Heart left ventricle (tissue), 16 donors: ENCODE measurements around the gene RET. TPM values are rescaled to one million over a fixed set of nuclear protein-coding genes. Genes with fewer than 3 reads are reported as not detected.

Source experiments
- ATAC-seq, 4 donors: fragments of 200-7000 bp; cut with Tn5 transposase; one replicate each; pipeline ENCODE4 v1.9.1; 2020 to 2022; ENCODE audit warnings: moderate library complexity in 4 of 4, mild to moderate bottlenecking in 3 of 4, moderate number of reproducible peaks in 1 of 4
- DNase-seq, 5 donors: peaks; one replicate each; pipeline ENCODE4 v3.0.0-alpha.2; 2020
- H3K27ac ChIP-seq, 12 donors: fragments of 200-600 bp; sonication (generic) in 4 of 12; one replicate each; pipeline versions ENCODE4 v1.5.0 to v1.8.0; 2016 to 2022; ENCODE audit warnings: mild to moderate bottlenecking in 2 of 12
- H3K27me3 ChIP-seq, 9 donors: fragments of 200-600 bp; sonication (generic) in 2 of 9; one replicate each; pipeline versions ENCODE4 v1.5.1 to v1.8.0; 2016 to 2022; ENCODE audit warnings: mild to moderate bottlenecking in 3 of 9
- H3K36me3 ChIP-seq, 9 donors: fragments of 200-600 bp; sonication (generic) in 2 of 9; one replicate each; pipeline versions ENCODE4 v1.5.0 to v1.8.0; 2018 to 2022; ENCODE audit warnings: mild to moderate bottlenecking in 2 of 9
- H3K4me1 ChIP-seq, 12 donors: fragments of 200-600 bp; sonication (generic) in 4 of 12; one replicate each; pipeline versions ENCODE4 v1.5.0 to v1.8.0; 2016 to 2022; ENCODE audit warnings: mild to moderate bottlenecking in 3 of 12
- H3K4me3 ChIP-seq, 12 donors: fragments of 200-600 bp; sonication (generic) in 4 of 12; one replicate each; pipeline versions ENCODE4 v1.5.0 to v1.8.0; 2017 to 2022; ENCODE audit warnings: mild to moderate bottlenecking in 9 of 12, moderate library complexity in 4 of 12
- H3K9me3 ChIP-seq, 12 donors: fragments of 200-600 bp; sonication (generic) in 4 of 12; one replicate each; pipeline versions ENCODE4 v1.5.0 to v1.8.0; 2016 to 2022; ENCODE audit warnings: mild to moderate bottlenecking in 1 of 12
- CTCF ChIP-seq, 12 donors: fragments of 200-600 bp; sonication (generic) in 4 of 12; IDR thresholded peaks; one replicate each; pipeline versions ENCODE4 v1.5.0 to v1.8.0; 2018 to 2022; ENCODE audit warnings: antibody characterized with exemption in 12 of 12, mild to moderate bottlenecking in 5 of 12
- POLR2A ChIP-seq, 2 donors: fragments of 450-650 bp; IDR thresholded peaks; one replicate each; pipeline ENCODE4 v1.6.1; 2017; ENCODE audit warnings: antibody characterized with exemption in 2 of 2, mild to moderate bottlenecking in 2 of 2, moderate library complexity in 2 of 2
- WGBS, 4 donors: extraction: QIAGEN DNeasy Blood & Tissue Kit in 2 of 4; methylation state at CpG; one replicate each; pipeline versions ENCODE4 v1.1.5 to v1.1.7; 2013 to 2018; 5-methylcytosine and 5-hydroxymethylcytosine counted together
- intact Hi-C, 10 donors: fragments of 100-400 bp; cut with DNase I; formaldehyde crosslinking; loops; one replicate each; pipeline versions ENCODE4 v1.11.1 to v1.14.2; 2022
- polyA plus RNA-seq, 2 donors: library from polyadenylated mRNA; stranded (reverse); fragments of 200-250 nt; gene quantifications; one replicate each; pipeline ENCODE4 v1.2.3, GENCODE V29; 2013
- total RNA-seq, 9 donors: library from RNA; depleted of rRNA in 2 of 9; stranded (reverse); fragments of >200 nt in 2 of 9; fragmentation: NEBNext Ultra II Directional in 3 of 9; extraction: Animal tissue kit (Norgen Biotek cat#: 25700) in 3 of 9; gene quantifications; one replicate each; pipeline versions ENCODE4 v1.1.0 to v1.2.4, GENCODE V29; 2016 to 2023
- donor health status: ischemic (EF 13 %, LVEDD 7.1; RV severe dilation, severe dysfunction).
- donor health status: healthy with polysubstance abuse.
- donor health status: DM: no; HTN: yes; CAD: no.
- donor health status: DM: no; HTN: no; CAD: no.
- donor health status: ischemic (EF 25% LVEDD 6.9; RV normal size, moderate dysfunction).
- donor health status: ischemic (EF 25% LVEDD 5.7; RV mildly dilated, moderate dysfunction).
- donor health status: healthy.
- donor health status: DM: yes; HTN: yes; CAD: no.
- donor health status: ischemic (EF 35%, LVEDD 5.7; RV mildly dilated, moderate dysfunction).
- donor health status: nonischemic (EF 11% LVEDD 7.7; RV severe dilation, severe dysfunction).
- donor health status: DM: yes; HTN: yes; CAD: no.
- donor health status: PGD.
- donor health status: ischemic (EF 29% LVEDD 5.4; RV normal size, mild dysfunction).
- donor health status: nonischemic (EF 23%, LVEDD 6.1; RV moderate dilation, normal function).

Gene RET
- total and polyA plus RNA-seq, 11 donors, result 0.12 to 3.3 (median 0.66) TPM

DNA sequence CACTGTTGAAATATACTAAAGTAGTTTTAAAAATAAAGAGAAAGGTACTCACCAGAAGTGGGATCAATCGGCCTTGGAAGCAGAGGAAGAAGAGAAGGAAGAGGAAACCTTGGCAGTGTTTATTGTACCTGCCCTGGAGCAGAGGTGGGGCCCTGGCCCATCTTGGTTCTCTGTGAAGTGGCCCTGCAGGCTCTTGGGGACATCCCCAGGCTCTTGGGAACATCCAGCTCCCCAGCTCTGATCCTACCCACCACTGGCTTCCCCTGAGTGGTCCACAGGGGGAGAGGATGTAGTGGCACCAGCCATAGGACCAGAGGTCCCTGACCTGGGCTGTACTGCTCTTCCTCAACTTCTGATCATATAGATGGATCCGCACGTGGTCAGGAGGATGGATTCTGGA lies 22.3 kb upstream of the RET start:
- no peak for ATAC-seq
- intact Hi-C loops, result no loop called here
- Histone ChIP-seq H3K27ac (no peak overlapping the region), H3K27me3 (peaks cover 0 to 29% (median 0%) of the 10 kb centered on the region in 9 donors), H3K36me3 (no peaks in the 10 kb centered on the region), H3K9me3 (no peaks in the 10 kb centered on the region), H3K4me1 (no peaks in the 10 kb centered on the region), H3K4me3 (no peak overlapping the region)
- 83 to 90% (median 86%) methylated on average over 3 of the region's 3 CpGs for WGBS, 4 donors
- no peak for TF ChIP-seq POLR2A (IDR thresholded peaks at IDR 0.05)
- no peak for TF ChIP-seq CTCF (IDR thresholded peaks at IDR 0.05)
- peak in 2 of 5 donors; percentile 2 to 26 for DNase-seq

GRCh38 chr10:43055217-43055616 lies 21.7 kb upstream of the RET start:
- ATAC-seq, result no peak

DNA sequence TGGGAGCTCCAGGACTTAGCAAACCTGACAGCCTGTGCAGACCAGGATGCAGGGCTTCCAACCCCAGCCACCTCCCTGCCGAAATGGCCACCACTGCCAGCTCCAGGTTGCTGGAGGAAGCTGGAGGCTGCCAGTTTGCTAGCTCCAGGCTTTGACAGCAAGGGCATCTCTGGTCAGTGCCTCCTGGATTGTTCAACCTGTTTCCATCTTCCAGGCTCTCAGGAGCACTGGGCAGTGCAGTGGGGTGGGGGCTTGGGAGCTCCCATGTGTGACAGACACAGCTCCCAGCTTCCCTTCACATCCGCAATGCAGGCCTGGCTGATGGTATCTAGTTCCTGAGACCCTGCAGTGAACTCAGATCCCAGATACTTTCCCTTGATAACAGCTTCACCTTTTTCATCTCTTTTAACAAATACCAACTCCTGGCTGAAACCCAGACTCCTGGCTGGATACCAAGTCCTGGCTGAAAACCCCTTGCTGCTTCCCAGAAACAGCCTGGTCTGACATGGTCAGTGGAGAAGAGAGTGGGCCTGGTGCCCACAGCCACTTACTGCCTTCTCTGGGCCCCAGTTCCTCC lies 20.8 kb upstream of the RET start:
- TF ChIP-seq CTCF (IDR thresholded peaks at IDR 0.05) (no peak), POLR2A (IDR thresholded peaks at IDR 0.05) (no peak)
- peak in 3 of 5 donors; percentile 13 to 48 (median 23) for DNase-seq
- WGBS, 4 donors, result 65 to 77% (median 71%) methylated on average over 1 to 2 of the region's 2 CpGs

More at GRCh38 chr10:43055217-43055616, 21.7 kb upstream of the RET start:
- intact Hi-C loops, result no loop called here
- 76 to 81% (median 80%) methylated on average over 3 of the region's 3 CpGs for WGBS, 4 donors
- DNase-seq, result peak in 2 of 5 donors; percentile 4 to 11
- no peak for TF ChIP-seq POLR2A (IDR thresholded peaks at IDR 0.05)
- Histone ChIP-seq H3K27ac (no peak overlapping the region), H3K9me3 (no peaks in the 10 kb centered on the region), H3K27me3 (peaks cover 0 to 32% (median 0%) of the 10 kb centered on the region in 9 donors), H3K4me3 (no peak overlapping the region), H3K4me1 (peaks cover 0 to 3% (median 0%) of the 10 kb centered on the region in 12 donors), H3K36me3 (no peaks in the 10 kb centered on the region)

DNA sequence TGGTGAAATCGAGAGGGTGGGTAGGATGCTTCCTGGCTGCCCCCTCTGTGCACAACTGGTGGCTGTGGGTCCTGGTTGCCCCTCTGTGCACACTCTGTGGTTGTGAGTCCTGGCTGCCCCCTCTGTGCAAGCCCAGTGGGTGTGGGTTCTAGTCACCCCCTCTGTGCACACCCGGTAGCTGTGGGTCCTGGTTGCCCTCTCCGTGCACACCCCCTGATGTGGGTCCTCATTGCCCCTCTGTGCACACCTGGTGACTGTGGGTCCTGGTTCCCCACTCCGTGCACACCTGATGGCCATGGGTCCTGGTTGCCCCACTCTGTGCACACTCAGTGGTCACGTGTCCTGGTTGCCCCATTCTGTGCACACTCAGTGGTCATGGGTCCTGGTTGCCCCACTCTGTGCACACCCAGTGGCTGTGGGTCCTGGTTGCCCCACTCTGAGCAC lies 20.3 kb upstream of the RET start:
- Histone ChIP-seq H3K36me3 (no peaks in the 10 kb centered on the region), H3K4me1 (peaks cover 0 to 7% (median 0%) of the 10 kb centered on the region in 12 donors), H3K27ac (no peak overlapping the region), H3K9me3 (no peaks in the 10 kb centered on the region), H3K4me3 (no peak overlapping the region), H3K27me3 (peaks cover 0 to 33% (median 0%) of the 10 kb centered on the region in 9 donors)
- WGBS, 4 donors, result 73 to 100% (median 79%) methylated on average over 3 to 5 of the region's 5 CpGs
- intact Hi-C loops, result no loop called here
- DNase-seq, result peak in 3 of 5 donors; percentile 5 to 38 (median 9)
- TF ChIP-seq CTCF (IDR thresholded peaks at IDR 0.05) (no peak), POLR2A (IDR thresholded peaks at IDR 0.05) (no peak)
- ATAC-seq, result peak in 1 of 4 donors; percentile 9

More for the DNA sequence above, 20.8 kb upstream of the RET start:
- Histone ChIP-seq H3K4me3 (no peak overlapping the region), H3K9me3 (no peaks in the 10 kb centered on the region), H3K36me3 (no peaks in the 10 kb centered on the region), H3K27me3 (peaks cover 0 to 34% (median 0%) of the 10 kb centered on the region in 9 donors), H3K4me1 (peaks cover 0 to 7% (median 0%) of the 10 kb centered on the region in 12 donors), H3K27ac (no peak overlapping the region)
- intact Hi-C loops, result no loop called here
- no peak for ATAC-seq
